A673 (cell line): Measurements from ENCODE around the gene EXOC8.

Source experiments
- CTCF ChIP-seq: fragments of 300-800, 200-600 bp; sonication (generic); conservative IDR thresholded peaks from 2 replicates; pipeline ENCODE4 v1.5.1; 2017; ENCODE audit warnings: low read depth, mild to moderate bottlenecking, antibody characterized with exemption, low read length, moderate library complexity, mixed read lengths
- EZH2 ChIP-seq: fragments of 200-600 bp; sonication (generic); IDR thresholded peaks from 2 replicates; pipeline ENCODE4 v1.6.1; 2017; ENCODE audit warnings: borderline replicate concordance, low read depth, mild to moderate bottlenecking, mixed read lengths, antibody characterized with exemption, low read length; ENCODE audit not compliant: poor library complexity, severe bottlenecking

- TF ChIP-seq CTCF = no peak
- TF ChIP-seq EZH2 = no peak
These were observed 19.7 kb downstream of the EXOC8 start for GRCh38 chr1:231318015-231318355.
